Natural killer cell treated with Interleukin-12 subunit alpha and Interleukin-12 subunit beta and Interleukin-15 and Interleukin-18, amount 100 ng/mL, for 72 hours (primary cell): ENCODE results near the gene ALDH1A1. TPM values are rescaled to one million over a fixed set of nuclear protein-coding genes. Genes with fewer than 3 reads are reported as not detected.
A peak's percentile ranks its signal among the peaks of the same experiment; 100 is the strongest.

Experiments
- ATAC-seq, 2 donors: fragments of 150-1000 bp; cut with Tn5 transposase in 1 of 2; sonication (Bioruptor Pico), chemical (Tn5 transposase) in 1 of 2; 2 replicates each; pipeline ENCODE4 v1.10.0; 2021
- DNase-seq: peaks from one replicate; pipeline ENCODE4 v3.0.0; 2022; ENCODE audit warnings: low spot score
- H3K27ac Mint-ChIP-seq, 2 donors: 1 replicate in 1 of 2; 2 replicates in 1 of 2; pipeline ENCODE4 v1.8.0; 2022; ENCODE audit warnings: mixed read lengths in 2 of 2, mild to moderate bottlenecking in 1 of 2, moderate library complexity in 1 of 2
- H3K27me3 Mint-ChIP-seq, 2 donors: 1 replicate in 1 of 2; 2 replicates in 1 of 2; pipeline ENCODE4 v1.8.0; 2022; ENCODE audit warnings: mixed read lengths in 2 of 2
- H3K36me3 Mint-ChIP-seq: one replicate; pipeline ENCODE4 v1.8.0; 2022; ENCODE audit warnings: mixed read lengths
- H3K4me1 Mint-ChIP-seq, 2 donors: 1 replicate in 1 of 2; 2 replicates in 1 of 2; pipeline ENCODE4 v1.8.0; 2022; ENCODE audit warnings: low read depth in 2 of 2, mixed read lengths in 2 of 2, mild to moderate bottlenecking in 1 of 2
- H3K4me3 Mint-ChIP-seq: one replicate; pipeline ENCODE4 v1.8.0; 2022; ENCODE audit warnings: mixed read lengths
- H3K9me3 Mint-ChIP-seq: 2 replicates; pipeline ENCODE4 v1.8.0; 2022; ENCODE audit warnings: mixed read lengths
- total RNA-seq, 2 donors: library from RNA; stranded (reverse); gene quantifications; one replicate each; pipeline ENCODE4 v1.2.3, GENCODE V29; 2022

ALDH1A1 gene
- total RNA-seq: not detected

DNA sequence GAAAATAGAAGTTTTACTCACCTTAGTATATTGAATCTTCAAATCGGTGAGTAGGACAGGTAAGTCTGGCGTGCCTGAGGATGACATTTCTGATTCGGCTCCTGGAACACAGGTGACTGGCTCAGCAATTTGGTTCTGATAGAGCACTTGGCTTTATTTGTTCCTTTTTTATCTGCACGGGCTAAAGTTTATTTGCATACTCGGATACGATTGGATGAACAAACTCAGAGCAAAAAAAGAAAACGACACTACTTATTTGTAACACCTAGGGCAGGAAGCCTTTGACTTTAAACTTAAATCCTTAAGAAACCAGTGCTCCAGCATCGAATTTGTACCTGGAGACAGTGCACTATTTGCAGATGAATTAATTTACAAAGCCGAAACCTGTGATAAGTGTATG is at the start of gene ALDH1A1:
Gene ALDH1A1, minus strand, starts transcription at position 140 of the 400 bp plus-strand sequence. Its CDS starts 53 bp downstream, at position 87.
- no peak for ATAC-seq
- Mint-ChIP-seq H3K27ac (no peak within 1 kb of the TSS), H3K9me3 (no peaks in the 10 kb centered on the region), H3K27me3 (peaks cover 22 to 25% of the 10 kb centered on the region in 2 donors), H3K4me3 (no peak within 1 kb of the TSS), H3K36me3 (no peaks in the 10 kb centered on the region), H3K4me1 (no peaks in the 10 kb centered on the region)
- no peak for DNase-seq

DNA sequence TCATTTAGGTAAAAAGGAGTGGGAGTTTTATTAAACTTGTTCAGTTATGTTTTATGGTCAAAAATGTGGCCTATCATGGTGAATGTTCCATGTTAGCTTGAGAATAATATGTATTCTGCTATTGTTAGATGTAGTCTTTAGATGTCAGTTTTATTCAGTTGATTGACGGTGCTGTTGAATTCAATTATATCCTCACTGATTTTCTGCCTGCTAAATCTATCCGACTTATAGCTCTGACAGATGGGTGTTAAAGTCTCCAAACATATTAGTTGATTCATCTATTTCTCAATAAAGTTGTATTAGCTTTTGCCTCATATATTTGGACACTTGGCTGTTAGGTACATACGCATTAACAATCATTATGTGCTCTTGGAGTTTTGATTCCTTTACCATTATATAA is 49.0 kb upstream of the ALDH1A1 start:
- DNase-seq (no peak), ATAC-seq (no peak)
- Mint-ChIP-seq H3K27ac (no peak overlapping the region), H3K27me3 (peaks cover 26 to 55% of the 10 kb centered on the region in 2 donors), H3K4me1 (peaks cover 0 to 4% of the 10 kb centered on the region in 2 donors), H3K4me3 (no peak overlapping the region), H3K36me3 (no peaks in the 10 kb centered on the region), H3K9me3 (no peaks in the 10 kb centered on the region)

DNA sequence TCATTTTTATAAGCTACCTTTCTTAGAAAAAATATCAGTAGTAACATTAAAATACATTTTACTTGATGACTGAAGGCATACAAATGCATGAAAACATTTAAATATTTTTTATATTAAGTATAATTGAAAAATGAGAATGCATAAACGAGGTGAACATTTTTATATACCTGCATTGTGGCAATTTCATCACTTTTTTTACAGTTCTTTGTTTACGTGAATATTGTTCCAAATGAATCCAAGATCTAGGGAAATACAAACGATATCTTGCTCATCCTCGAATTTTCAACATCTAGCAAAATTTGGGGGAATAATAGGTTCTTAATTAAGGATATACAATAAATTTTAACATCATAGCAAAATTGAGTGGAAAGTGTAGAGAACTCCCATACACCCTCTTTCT is 45.5 kb upstream of the ALDH1A1 start:
- H3K36me3 Mint-ChIP-seq: no peaks in the 10 kb centered on the region
- ATAC-seq: no peak
- peaks cover 18 to 45% of the 10 kb centered on the region in 2 donors for H3K27me3 Mint-ChIP-seq
- no peak for DNase-seq
- H3K9me3 Mint-ChIP-seq: no peaks in the 10 kb centered on the region
- no peak overlapping the region for H3K4me3 Mint-ChIP-seq
- no peak overlapping the region for H3K27ac Mint-ChIP-seq
- peaks cover 4 to 7% of the 10 kb centered on the region in 2 donors for H3K4me1 Mint-ChIP-seq

- Mint-ChIP-seq H3K27ac (no peak overlapping the region), H3K27me3 (peaks cover 19 to 45% of the 10 kb centered on the region in 2 donors), H3K4me3 (no peak overlapping the region), H3K36me3 (no peaks in the 10 kb centered on the region), H3K9me3 (no peaks in the 10 kb centered on the region), H3K4me1 (peaks cover 4 to 7% of the 10 kb centered on the region in 2 donors)
- DNase-seq (no peak), ATAC-seq (peak in 1 of 2 donors; percentile 53)
These were observed 44.6 kb upstream of the ALDH1A1 start for GRCh38 chr9:72997387-72997995.

GRCh38 chr9:72996684-72997314 is 43.9 kb upstream of the ALDH1A1 start:
- DNase-seq (no peak), ATAC-seq (no peak)
- peaks cover 4 to 7% of the 10 kb centered on the region in 2 donors for H3K4me1 Mint-ChIP-seq
- peaks cover 22 to 45% of the 10 kb centered on the region in 2 donors for H3K27me3 Mint-ChIP-seq
- no peaks in the 10 kb centered on the region for H3K9me3 Mint-ChIP-seq
- no peak overlapping the region for H3K4me3 Mint-ChIP-seq
- no peak overlapping the region for H3K27ac Mint-ChIP-seq
- H3K36me3 Mint-ChIP-seq: no peaks in the 10 kb centered on the region

- DNase-seq (no peak), ATAC-seq (no peak)
- H3K27me3 Mint-ChIP-seq: peaks cover 22 to 38% of the 10 kb centered on the region in 2 donors
- H3K4me1 Mint-ChIP-seq: peaks cover 4 to 7% of the 10 kb centered on the region in 2 donors
- H3K9me3 Mint-ChIP-seq: no peaks in the 10 kb centered on the region
- H3K4me3 Mint-ChIP-seq: no peak overlapping the region
- H3K36me3 Mint-ChIP-seq: no peaks in the 10 kb centered on the region
- no peak overlapping the region for H3K27ac Mint-ChIP-seq
These were observed 43.3 kb upstream of the ALDH1A1 start for GRCh38 chr9:72996114-72996513.

- no peaks in the 10 kb centered on the region for H3K36me3 Mint-ChIP-seq
- DNase-seq (no peak), ATAC-seq (no peak)
- H3K9me3 Mint-ChIP-seq: no peaks in the 10 kb centered on the region
- H3K4me1 Mint-ChIP-seq: peaks cover 4 to 7% of the 10 kb centered on the region in 2 donors
- peaks cover 22 to 34% of the 10 kb centered on the region in 2 donors for H3K27me3 Mint-ChIP-seq
- no peak overlapping the region for H3K4me3 Mint-ChIP-seq
- H3K27ac Mint-ChIP-seq: no peak overlapping the region
These were observed 42.5 kb upstream of the ALDH1A1 start for GRCh38 chr9:72995131-72996024.

GRCh38 chr9:72991772-72992171 is 38.9 kb upstream of the ALDH1A1 start:
- H3K27ac Mint-ChIP-seq: no peak overlapping the region
- ATAC-seq (no peak), DNase-seq (no peak)
- H3K4me3 Mint-ChIP-seq: no peak overlapping the region
- peaks cover 7 to 14% of the 10 kb centered on the region in 2 donors for H3K27me3 Mint-ChIP-seq
- no peaks in the 10 kb centered on the region for H3K36me3 Mint-ChIP-seq
- H3K4me1 Mint-ChIP-seq: peaks cover 0 to 7% of the 10 kb centered on the region in 2 donors
- no peaks in the 10 kb centered on the region for H3K9me3 Mint-ChIP-seq

- no peak overlapping the region for H3K4me3 Mint-ChIP-seq
- no peaks in the 10 kb centered on the region for H3K9me3 Mint-ChIP-seq
- no peak for ATAC-seq
- H3K36me3 Mint-ChIP-seq: no peaks in the 10 kb centered on the region
- H3K4me1 Mint-ChIP-seq: peaks cover 0 to 7% of the 10 kb centered on the region in 2 donors
- peaks cover 4 to 14% of the 10 kb centered on the region in 2 donors for H3K27me3 Mint-ChIP-seq
- no peak for DNase-seq
- no peak overlapping the region for H3K27ac Mint-ChIP-seq
These were observed 37.7 kb upstream of the ALDH1A1 start for GRCh38 chr9:72990397-72991182.

- no peaks in the 10 kb centered on the region for H3K9me3 Mint-ChIP-seq
- H3K36me3 Mint-ChIP-seq: no peaks in the 10 kb centered on the region
- H3K4me1 Mint-ChIP-seq: no peaks in the 10 kb centered on the region
- ATAC-seq (no peak), DNase-seq (no peak)
- no peak overlapping the region for H3K4me3 Mint-ChIP-seq
- H3K27me3 Mint-ChIP-seq: peaks cover 4 to 15% of the 10 kb centered on the region in 2 donors
- no peak overlapping the region for H3K27ac Mint-ChIP-seq
These were observed 33.8 kb upstream of the ALDH1A1 start for GRCh38 chr9:72986522-72987116.

DNA sequence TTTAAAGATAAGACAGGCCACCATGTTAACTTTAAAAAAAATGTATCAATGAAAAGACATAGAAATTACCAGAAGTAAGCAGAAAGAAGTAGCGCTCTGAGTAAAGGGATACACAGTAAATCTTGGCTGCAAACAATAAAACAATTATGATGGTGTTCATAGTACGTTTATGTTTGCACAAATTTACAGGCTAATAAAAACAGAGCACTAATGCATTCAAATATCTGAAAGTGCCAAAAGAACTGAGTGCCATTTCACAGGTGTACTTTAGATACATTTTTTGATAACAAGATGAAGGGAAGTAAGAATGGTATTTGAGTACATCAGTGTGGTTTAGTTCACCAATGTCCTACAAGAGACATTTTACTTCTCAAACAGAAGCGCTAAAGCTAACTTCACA is 32.9 kb upstream of the ALDH1A1 start:
- peaks cover 6 to 21% of the 10 kb centered on the region in 2 donors for H3K27me3 Mint-ChIP-seq
- no peaks in the 10 kb centered on the region for H3K4me1 Mint-ChIP-seq
- no peak overlapping the region for H3K4me3 Mint-ChIP-seq
- no peak for ATAC-seq
- H3K36me3 Mint-ChIP-seq: no peaks in the 10 kb centered on the region
- no peak for DNase-seq
- H3K27ac Mint-ChIP-seq: no peak overlapping the region
- H3K9me3 Mint-ChIP-seq: no peaks in the 10 kb centered on the region

DNA sequence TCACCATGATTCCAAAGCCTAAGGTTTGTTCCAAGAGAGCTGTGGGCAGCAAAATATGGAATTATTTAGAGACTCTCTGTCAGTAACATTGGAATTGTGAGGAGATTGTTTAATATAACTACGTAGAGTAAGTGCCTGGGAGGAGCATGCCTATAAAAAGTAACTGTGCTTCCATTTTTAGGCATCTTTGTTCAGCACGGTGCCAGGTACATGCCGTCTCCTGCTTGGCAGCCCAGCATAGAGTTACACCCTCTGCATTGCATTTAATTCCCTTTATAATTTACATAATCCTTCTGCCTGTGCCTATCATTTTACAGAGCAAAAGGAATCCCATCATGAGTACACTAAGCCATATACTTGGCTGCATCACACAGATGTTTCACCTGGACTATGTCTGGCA is 32.1 kb upstream of the ALDH1A1 start:
- Mint-ChIP-seq H3K4me1 (no peaks in the 10 kb centered on the region), H3K27me3 (peaks cover 6 to 21% of the 10 kb centered on the region in 2 donors)

More for the DNA sequence above, 32.1 kb upstream of the ALDH1A1 start:
- ATAC-seq (no peak), DNase-seq (no peak)
- Mint-ChIP-seq H3K36me3 (no peaks in the 10 kb centered on the region), H3K27ac (no peak overlapping the region), H3K9me3 (no peaks in the 10 kb centered on the region), H3K4me3 (no peak overlapping the region)
